GM12891 (cell line): ENCODE data around the gene BCL2.

Experiments used
- DNase-seq: peaks from one replicate; pipeline ENCODE4 v3.0.0; 2011; ENCODE audit warnings: low spot score; ENCODE audit not compliant: insufficient read length
- FAIRE-seq: peaks from 2 replicates; lab custom pipeline; 2011; peaks lifted over from hg19 to GRCh38; lab: Jason Lieb, UNC
- PAX5 ChIP-seq: IDR thresholded peaks from 2 replicates; pipeline ENCODE4 v1.6.1; 2011; ENCODE audit warnings: low read length, moderate library complexity, mild to moderate bottlenecking; ENCODE audit not compliant: insufficient read depth, severe bottlenecking
- POLR2A ChIP-seq: IDR thresholded peaks from 2 replicates; pipeline ENCODE4 v1.6.1; 2011; ENCODE audit warnings: low read depth, low read length, control low read depth
- POLR2AphosphoS5 ChIP-seq: IDR thresholded peaks from 2 replicates; pipeline ENCODE4 v1.6.1; 2011; ENCODE audit warnings: low read depth, low read length, control low read depth
- POU2F2 ChIP-seq: IDR thresholded peaks from 2 replicates; pipeline ENCODE4 v1.6.1; 2011; ENCODE audit warnings: low read depth, mild to moderate bottlenecking, control low read depth, low read length, moderate library complexity
- SPI1 ChIP-seq: IDR thresholded peaks from 2 replicates; pipeline ENCODE4 v1.6.1; 2011; ENCODE audit warnings: low read depth, low read length, control low read depth
- TAF1 ChIP-seq: IDR thresholded peaks from 2 replicates; pipeline ENCODE4 v1.6.1; 2011; ENCODE audit warnings: low read depth, low read length, control low read depth

Gene BCL2

GRCh38 chr18:63131106-63131958 lies 188.2 kb downstream of the BCL2 start:
- FAIRE-seq (peak; percentile 80), DNase-seq (no peak)
- no peak for TF ChIP-seq PAX5
- TF ChIP-seq POU2F2 = no peak
- TF ChIP-seq POLR2A = no peak
- no peak for TF ChIP-seq POLR2AphosphoS5

- DNase-seq = no peak
- peak; percentile 31 for FAIRE-seq
- TF ChIP-seq SPI1 (no peak), POLR2AphosphoS5 (no peak), POU2F2 (no peak), TAF1 (no peak)
Observed at GRCh38 chr18:63130176-63130575, 189.4 kb downstream of the BCL2 start.

- DNase-seq (no peak), FAIRE-seq (no peak)
- TF ChIP-seq POU2F2 (no peak), POLR2A (no peak), POLR2AphosphoS5 (no peak), PAX5 (no peak)
Observed at GRCh38 chr18:63128237-63128974, 191.2 kb downstream of the BCL2 start.

GRCh38 chr18:63126134-63127069 lies 193.2 kb downstream of the BCL2 start:
- DNase-seq (no peak), FAIRE-seq (peak; percentile 56)
- no peak for TF ChIP-seq PAX5
- TF ChIP-seq POU2F2 = no peak
- TF ChIP-seq TAF1 = no peak
- no peak for TF ChIP-seq POLR2A

- no peak for TF ChIP-seq POU2F2
- no peak for TF ChIP-seq POLR2A
- TF ChIP-seq TAF1 = no peak
- no peak for TF ChIP-seq POLR2AphosphoS5
- no peak for TF ChIP-seq PAX5
- no peak for TF ChIP-seq SPI1
Observed at GRCh38 chr18:63120620-63121019, 198.9 kb downstream of the BCL2 start.

GRCh38 chr18:63119647-63120046 lies 199.9 kb downstream of the BCL2 start:
- DNase-seq (no peak), FAIRE-seq (peak; percentile 86)
- no peak for TF ChIP-seq POLR2A
- TF ChIP-seq POU2F2 = no peak
- TF ChIP-seq SPI1 = no peak
- TF ChIP-seq POLR2AphosphoS5 = no peak
- TF ChIP-seq PAX5 = no peak
- no peak for TF ChIP-seq TAF1

More at GRCh38 chr18:63120620-63121019, 198.9 kb downstream of the BCL2 start:
- DNase-seq = no peak
- FAIRE-seq = no peak

GRCh38 chr18:63113899-63114565 lies 205.5 kb downstream of the BCL2 start:
- peak; percentile 66 for FAIRE-seq
- TF ChIP-seq POLR2A (no peak), SPI1 (no peak), POU2F2 (no peak), PAX5 (no peak), TAF1 (no peak), POLR2AphosphoS5 (no peak)

GRCh38 chr18:63112706-63113105 lies 206.9 kb downstream of the BCL2 start:
- no peak for DNase-seq
- TF ChIP-seq POLR2A = no peak
- no peak for TF ChIP-seq PAX5
- no peak for TF ChIP-seq POU2F2
- TF ChIP-seq TAF1 = no peak
- TF ChIP-seq SPI1 = no peak
- TF ChIP-seq POLR2AphosphoS5 = no peak
- FAIRE-seq = peak; percentile 13

More at GRCh38 chr18:63113899-63114565, 205.5 kb downstream of the BCL2 start:
- no peak for DNase-seq
